GM21737 (cell line): ENCODE results near the gene NOP53.
"Not testable (repeated sequence)": the region's sequence is repeated elsewhere in the genome, so short reads cannot be mapped to it uniquely, and the experiment has no call there.

Source experiments
- ATAC-seq: cut with Tn5 transposase; IDR thresholded peaks from one replicate; pipeline ENCODE4 v1.9.1; 2021; ENCODE audit warnings: mild to moderate bottlenecking, moderate library complexity; ENCODE audit not compliant: unreplicated experiment

Gene NOP53

DNA sequence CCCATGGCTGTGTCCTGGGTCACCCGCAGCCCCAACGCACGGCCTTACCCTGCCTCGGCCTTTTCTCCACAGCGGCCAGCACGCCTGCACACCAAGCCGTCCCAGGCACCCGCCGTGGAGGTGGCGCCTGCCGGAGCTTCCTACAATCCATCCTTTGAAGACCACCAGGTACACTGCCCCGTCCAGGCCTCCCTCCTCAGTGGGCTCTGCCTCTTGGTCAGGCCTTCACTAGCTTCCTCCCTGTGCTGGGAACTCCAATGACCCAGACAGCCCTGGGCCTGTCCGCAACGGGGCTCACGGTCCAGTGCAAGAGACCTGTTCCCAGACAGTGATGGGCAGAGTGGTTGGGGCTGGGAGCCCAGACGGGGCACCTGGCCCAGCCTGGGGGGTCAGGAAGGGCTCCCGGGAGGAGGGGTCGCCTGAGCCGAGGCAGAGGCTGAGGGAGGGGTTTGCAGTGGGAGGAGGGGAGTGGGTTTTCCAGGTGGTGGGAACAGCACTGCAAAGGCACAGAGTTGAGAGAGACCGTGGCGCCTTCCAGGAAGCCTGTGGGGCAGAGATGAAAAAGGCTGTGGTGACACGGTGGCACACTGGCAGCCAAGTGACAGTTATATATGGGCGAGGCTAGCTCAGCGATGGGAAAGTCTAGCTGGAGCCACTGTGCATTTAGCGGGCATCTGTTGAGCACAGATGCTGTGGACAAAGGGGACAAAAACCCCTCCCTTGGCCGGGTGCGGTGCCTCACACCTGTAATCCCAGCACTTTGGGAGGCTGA, 7.3 kb downstream of the NOP53 start:
- ATAC-seq: no peak

GRCh38 chr19:47754206-47755064, 9.1 kb downstream of the NOP53 start:
- no peak for ATAC-seq

DNA sequence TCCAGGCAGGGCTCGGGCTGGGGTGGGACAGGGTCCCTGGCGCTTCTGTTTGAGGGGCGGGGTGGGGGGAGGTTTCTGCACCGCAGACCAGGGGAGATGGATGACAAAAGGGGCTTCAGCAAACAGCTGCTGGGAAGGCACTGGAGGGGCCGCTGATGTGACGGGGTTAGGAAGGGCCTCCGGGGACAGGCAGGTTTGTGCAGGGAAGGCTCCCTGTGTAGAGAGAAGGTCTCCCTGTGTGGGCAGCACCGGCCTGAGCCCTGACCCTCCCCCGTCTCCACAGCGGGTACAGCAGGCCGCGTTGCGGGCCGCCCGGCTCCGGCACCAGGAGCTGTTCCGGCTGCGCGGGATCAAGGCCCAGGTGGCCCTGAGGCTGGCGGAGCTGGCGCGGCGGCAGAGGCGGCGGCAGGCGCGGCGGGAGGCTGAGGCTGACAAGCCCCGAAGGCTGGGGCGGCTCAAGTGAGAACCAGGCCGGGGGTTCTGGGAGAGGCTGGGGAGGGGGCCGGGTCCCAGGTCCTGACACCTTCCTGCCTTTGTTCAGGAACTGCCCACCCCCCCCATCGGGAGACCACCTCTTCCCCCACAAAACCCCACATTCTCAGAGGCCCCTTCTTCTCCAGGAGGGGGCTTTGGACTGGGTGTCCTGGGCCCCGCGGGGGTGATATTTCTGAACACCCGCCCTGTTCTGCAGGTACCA, 9.9 kb downstream of the NOP53 start:
- no peak for ATAC-seq

DNA sequence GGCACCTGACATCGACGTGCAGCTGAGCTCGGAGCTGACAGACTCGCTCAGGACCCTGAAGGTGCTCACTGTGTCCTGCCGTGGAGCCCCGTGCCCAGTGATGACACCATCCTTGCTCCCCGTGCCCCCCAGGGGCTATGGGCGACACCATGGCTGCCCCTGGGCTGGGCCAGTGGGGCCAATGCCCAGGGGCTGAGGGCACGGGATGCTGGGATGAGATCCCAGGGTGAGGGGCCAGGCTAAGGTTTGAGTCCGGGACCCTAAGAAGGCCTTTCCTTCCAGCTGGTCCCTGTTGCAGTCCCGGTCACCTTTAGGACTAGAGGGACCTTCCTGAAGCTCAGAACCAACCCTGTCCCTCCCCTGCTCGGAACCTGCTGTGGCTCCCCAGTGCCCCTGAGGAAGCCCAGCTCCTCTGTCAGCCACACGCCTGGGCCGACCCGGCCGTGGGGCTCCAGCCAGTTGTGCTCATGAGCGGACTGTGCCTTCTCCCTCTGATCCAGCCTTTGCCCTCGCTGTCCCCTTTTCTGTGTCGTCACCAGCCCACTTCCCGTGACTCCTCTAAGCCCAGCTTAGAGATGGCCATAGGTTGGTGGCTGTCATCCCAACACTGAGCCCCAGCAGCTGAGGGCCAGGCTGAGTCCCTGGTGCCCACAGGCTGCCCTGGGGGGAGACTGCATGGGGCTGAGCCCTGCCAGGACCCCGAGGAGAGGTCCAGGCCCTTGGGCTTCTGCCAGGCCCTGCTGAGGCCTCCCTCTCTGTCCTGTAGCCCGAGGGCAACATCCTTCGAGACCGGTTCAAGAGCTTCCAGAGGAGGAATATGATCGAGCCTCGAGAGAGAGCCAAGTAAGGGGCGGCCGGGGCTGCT, 10.6 kb downstream of the NOP53 start:
- no peak for ATAC-seq

DNA sequence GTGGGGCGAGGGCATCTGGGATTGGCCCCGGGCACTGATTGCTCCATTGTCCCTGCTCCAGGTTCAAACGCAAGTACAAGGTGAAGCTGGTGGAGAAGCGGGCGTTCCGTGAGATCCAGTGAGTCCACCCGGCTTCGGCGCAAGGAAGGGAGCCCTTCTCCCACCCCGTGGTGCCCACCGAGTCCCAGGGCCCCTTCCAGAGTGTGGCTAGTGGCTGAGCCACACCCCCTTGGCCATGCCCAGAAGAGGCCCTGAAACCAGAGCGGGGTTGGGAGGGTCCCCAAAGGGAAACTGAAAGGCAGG, 11.2 kb downstream of the NOP53 start:
- ATAC-seq: no peak

- no peak for ATAC-seq
Measured at GRCh38 chr19:47756953-47757608, 11.7 kb downstream of the NOP53 start.

GRCh38 chr19:47757617-47758442, 12.5 kb downstream of the NOP53 start:
- ATAC-seq: no peak

DNA sequence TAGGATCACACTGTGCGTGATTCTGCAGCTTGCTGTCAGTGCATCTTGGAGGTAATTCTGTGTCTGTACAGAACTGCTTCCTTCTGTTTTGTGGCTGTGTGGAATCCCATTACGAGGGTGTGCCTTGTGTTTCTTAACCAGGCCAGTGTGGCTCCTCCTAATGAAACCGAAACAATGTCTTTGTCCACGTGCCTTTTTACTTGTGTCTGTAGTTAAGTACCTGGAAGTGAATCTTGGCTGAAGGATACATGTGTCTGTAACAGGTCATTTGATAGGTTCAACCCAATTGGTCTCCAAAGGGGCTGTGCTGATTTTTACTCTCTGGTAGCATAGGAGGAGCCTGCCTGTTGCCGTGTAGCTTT, 13.1 kb downstream of the NOP53 start:
- no peak for ATAC-seq

GRCh38 chr19:47760632-47760999, 15.3 kb downstream of the NOP53 start:
- no peak for ATAC-seq

DNA sequence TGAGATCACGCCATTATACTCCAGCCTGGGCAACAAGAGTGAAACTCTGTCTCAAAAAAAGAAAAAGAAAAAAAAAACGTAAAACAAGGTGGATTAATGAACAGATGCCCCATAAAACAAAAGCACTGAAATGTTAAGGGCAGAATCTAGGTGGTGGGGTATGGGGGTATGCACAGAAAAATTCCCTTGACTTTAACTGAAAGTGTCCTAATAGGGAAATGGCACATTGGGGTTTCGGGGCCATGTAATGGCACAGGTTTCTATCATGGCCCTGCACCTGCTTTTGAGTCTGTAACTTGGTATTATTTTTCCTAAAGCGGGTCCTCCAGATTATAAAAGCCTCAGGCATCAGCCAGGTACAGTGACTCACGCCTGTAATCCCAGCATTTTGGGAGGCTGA, 16.2 kb downstream of the NOP53 start:
- ATAC-seq: no peak

GRCh38 chr19:47762151-47762550, 16.8 kb downstream of the NOP53 start:
- ATAC-seq: no peak

- no peak for ATAC-seq
Measured at GRCh38 chr19:47762615-47763308, 17.4 kb downstream of the NOP53 start.

DNA sequence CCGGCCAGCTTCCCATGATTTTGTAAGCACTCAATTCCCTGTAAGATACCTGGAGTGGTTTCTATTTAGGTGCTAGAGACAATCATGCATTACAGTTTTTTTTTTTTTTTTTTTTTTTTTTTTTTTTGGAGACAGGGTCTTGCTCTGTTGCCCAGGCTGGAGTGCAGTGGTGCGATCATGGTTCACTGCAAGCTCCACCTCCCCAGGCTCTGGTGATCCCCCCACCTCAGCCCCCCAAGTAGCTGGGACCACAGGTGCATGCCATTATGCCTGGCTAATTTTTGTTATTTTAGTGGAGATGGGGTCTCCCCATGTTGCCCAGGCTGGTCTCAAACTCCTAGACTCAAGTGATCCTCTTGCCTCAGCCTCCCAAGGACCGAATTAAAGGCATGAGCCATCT, 19.4 kb downstream of the NOP53 start:
- not testable (repeated sequence) for ATAC-seq

GRCh38 chr19:47765523-47766358, 20.4 kb downstream of the NOP53 start:
- no peak for ATAC-seq

DNA sequence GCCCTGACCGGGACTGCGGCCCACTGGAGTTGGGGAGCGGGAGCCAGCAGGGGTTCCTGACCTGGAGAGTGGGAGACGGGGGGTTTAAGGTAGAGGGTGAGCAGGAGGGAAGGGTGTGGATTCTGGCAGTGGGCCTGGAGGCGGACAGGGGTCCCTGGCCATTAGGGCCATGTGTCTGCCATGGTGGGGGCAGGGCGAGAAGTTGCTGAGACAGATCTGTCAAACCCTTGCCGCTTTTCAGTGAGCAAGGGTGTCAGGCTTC, 20.9 kb downstream of the NOP53 start:
- ATAC-seq: no peak

- no peak for ATAC-seq
Measured at GRCh38 chr19:47766670-47767069, 21.3 kb downstream of the NOP53 start.

- no peak for ATAC-seq
Measured at GRCh38 chr19:47767349-47767748, 22.0 kb downstream of the NOP53 start.

DNA sequence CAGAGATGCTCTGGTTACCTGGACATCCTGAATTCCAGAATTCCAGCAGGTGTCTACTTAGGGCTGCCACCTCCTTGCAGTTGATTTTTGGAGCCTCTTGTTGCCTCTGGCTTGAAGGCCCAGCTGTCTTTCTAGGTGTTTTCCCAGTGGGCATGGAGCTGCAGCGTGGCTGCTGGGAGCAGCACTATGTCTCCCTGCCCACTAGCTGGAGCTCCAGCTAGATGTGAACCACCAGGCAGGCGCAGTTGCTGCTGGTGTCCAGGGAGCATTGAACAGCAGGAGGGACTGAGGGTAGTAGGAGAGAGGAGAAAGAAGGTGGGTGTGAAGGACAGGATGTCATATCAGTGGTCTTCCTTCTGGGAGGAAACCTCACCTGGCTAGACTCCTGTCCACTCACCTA, 23.3 kb downstream of the NOP53 start:
- no peak for ATAC-seq
